ENCODE data around the gene ABCG5.

The ABCG5 gene

GRCh38 chr2:43787895-43788294 is 50.7 kb downstream of the ABCG5 start:
- Histone ChIP-seq H3K27ac (ENCODE audit: low read depth, low read length, severe bottlenecking) (no peak overlapping the region), H3K36me3 (ENCODE audit: control insufficient read depth, insufficient read depth, low read length) (no peaks in the 10 kb centered on the region), H3K4me1 (ENCODE audit: control insufficient read depth, insufficient read depth, low read length, poor library complexity, severe bottlenecking) (no peaks in the 10 kb centered on the region), H3K4me3 (ENCODE audit: extremely low read depth, insufficient read depth, low read length, poor library complexity, severe bottlenecking) (no peak overlapping the region), H3K9me3 (ENCODE audit: control insufficient read depth, low read length) (no peaks in the 10 kb centered on the region)

DNA sequence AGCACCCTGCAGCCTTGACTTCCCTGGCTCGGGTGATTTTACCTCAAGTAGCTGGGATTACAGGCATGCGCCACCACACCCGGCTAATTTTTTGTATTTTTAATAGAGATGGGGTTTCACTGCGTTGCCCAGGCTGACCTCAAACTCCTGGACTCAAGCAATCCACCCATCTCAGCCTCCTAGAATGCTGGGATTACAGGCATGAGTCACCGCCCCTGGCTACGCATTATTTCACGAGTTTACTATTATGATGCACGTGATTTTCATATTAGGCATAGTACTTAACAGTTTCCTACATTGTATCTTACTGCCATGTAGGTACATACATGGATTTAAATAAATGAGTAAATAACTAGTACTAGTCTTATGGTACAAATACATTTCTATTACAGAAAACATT is 60.4 kb downstream of the ABCG5 start:
- no peaks in the 10 kb centered on the region for H3K36me3 ChIP-seq (ENCODE audit: control insufficient read depth, insufficient read depth, low read length)
- 88 to 89% methylated on average over 3 to 4 of the region's 8 CpGs for WGBS, 2 experiments (ENCODE audit: insufficient coverage in 2 of 2)

GRCh38 chr2:43777306-43777926 is 61.2 kb downstream of the ABCG5 start:
- peaks cover 4% of the 10 kb centered on the region for H3K4me1 ChIP-seq (ENCODE audit: control insufficient read depth, insufficient read depth, low read length, poor library complexity, severe bottlenecking)
- H3K9me3 ChIP-seq (ENCODE audit: control insufficient read depth, low read length): no peaks in the 10 kb centered on the region
- no peaks in the 10 kb centered on the region for H3K36me3 ChIP-seq (ENCODE audit: control insufficient read depth, insufficient read depth, low read length)
- 94% methylated on average over 3 of the region's 8 CpGs for WGBS, 2 experiments (ENCODE audit: insufficient coverage in 2 of 2)
- no peak overlapping the region for H3K27ac ChIP-seq (ENCODE audit: low read depth, low read length, severe bottlenecking)
- no peak overlapping the region for H3K4me3 ChIP-seq (ENCODE audit: extremely low read depth, insufficient read depth, low read length, poor library complexity, severe bottlenecking)

More for the DNA sequence above, 60.4 kb downstream of the ABCG5 start:
- Histone ChIP-seq H3K4me1 (ENCODE audit: control insufficient read depth, insufficient read depth, low read length, poor library complexity, severe bottlenecking) (peaks cover 4% of the 10 kb centered on the region), H3K9me3 (ENCODE audit: control insufficient read depth, low read length) (no peaks in the 10 kb centered on the region), H3K27ac (ENCODE audit: low read depth, low read length, severe bottlenecking) (no peak overlapping the region), H3K4me3 (ENCODE audit: extremely low read depth, insufficient read depth, low read length, poor library complexity, severe bottlenecking) (no peak overlapping the region)

DNA sequence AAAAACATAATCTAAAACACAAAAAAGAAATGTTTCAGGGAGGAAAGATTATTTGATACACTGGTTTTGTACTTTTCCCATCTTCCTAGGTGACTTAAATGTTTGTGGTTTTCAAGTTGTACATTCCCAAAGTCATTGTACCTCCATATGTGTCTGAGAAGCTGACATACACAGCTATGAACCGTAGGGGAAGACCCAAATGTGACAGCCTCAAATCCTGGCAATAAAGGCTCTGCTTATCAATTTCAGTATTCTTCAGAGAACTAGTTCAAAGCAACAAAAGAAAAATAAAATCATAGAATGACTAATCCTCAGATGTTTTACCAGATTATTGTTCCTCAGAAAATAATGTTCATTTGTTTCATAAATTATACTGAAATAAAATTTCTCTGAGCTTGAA is 62.3 kb downstream of the ABCG5 start:
- 100% methylated on average over 1 of the region's 1 CpG; no CpG with 5 or more reads in 1 of the 2 experiments for WGBS, 2 experiments (ENCODE audit: insufficient coverage in 2 of 2)
- H3K4me3 ChIP-seq (ENCODE audit: extremely low read depth, insufficient read depth, low read length, poor library complexity, severe bottlenecking): no peak overlapping the region
- H3K27ac ChIP-seq (ENCODE audit: low read depth, low read length, severe bottlenecking): no peak overlapping the region
- H3K4me1 ChIP-seq (ENCODE audit: control insufficient read depth, insufficient read depth, low read length, poor library complexity, severe bottlenecking): peaks cover 4% of the 10 kb centered on the region
- H3K36me3 ChIP-seq (ENCODE audit: control insufficient read depth, insufficient read depth, low read length): no peaks in the 10 kb centered on the region
- H3K9me3 ChIP-seq (ENCODE audit: control insufficient read depth, low read length): no peaks in the 10 kb centered on the region

DNA sequence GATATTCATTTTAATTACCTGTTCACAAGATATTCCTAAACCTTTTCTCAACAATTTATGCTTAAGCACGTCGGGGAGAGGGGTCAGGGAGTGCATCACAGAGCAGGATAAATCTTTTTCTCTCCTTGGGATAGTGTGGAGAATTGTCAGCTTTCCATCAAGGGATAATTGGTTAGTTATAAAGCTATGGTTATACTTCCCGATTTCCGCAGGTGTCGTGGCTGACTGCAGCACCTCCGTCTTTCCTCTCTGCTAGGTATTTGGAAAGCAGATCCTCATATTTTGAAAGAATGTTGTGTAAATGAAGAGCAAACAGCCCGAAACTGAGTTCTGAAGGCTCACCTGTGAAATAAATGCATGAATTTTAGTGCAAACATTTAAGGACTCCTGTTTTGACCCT is 64.0 kb downstream of the ABCG5 start:
- H3K36me3 ChIP-seq (ENCODE audit: control insufficient read depth, insufficient read depth, low read length): no peaks in the 10 kb centered on the region
- H3K27ac ChIP-seq (ENCODE audit: low read depth, low read length, severe bottlenecking): no peak overlapping the region
- H3K4me1 ChIP-seq (ENCODE audit: control insufficient read depth, insufficient read depth, low read length, poor library complexity, severe bottlenecking): peaks cover 4% of the 10 kb centered on the region
- 71% methylated on average over 1 of the region's 7 CpGs; no CpG with 5 or more reads in 1 of the 2 experiments for WGBS, 2 experiments (ENCODE audit: insufficient coverage in 2 of 2)
- H3K4me3 ChIP-seq (ENCODE audit: extremely low read depth, insufficient read depth, low read length, poor library complexity, severe bottlenecking): peak overlapping the region; percentile 65
- H3K9me3 ChIP-seq (ENCODE audit: control insufficient read depth, low read length): no peaks in the 10 kb centered on the region

- Histone ChIP-seq H3K27ac (ENCODE audit: low read depth, low read length, severe bottlenecking) (peak within 1 kb of the TSS; percentile 79), H3K4me1 (ENCODE audit: control insufficient read depth, insufficient read depth, low read length, poor library complexity, severe bottlenecking) (peaks cover 4% of the 10 kb centered on the region), H3K36me3 (ENCODE audit: control insufficient read depth, insufficient read depth, low read length) (no peaks in the 10 kb centered on the region), H3K4me3 (ENCODE audit: extremely low read depth, insufficient read depth, low read length, poor library complexity, severe bottlenecking) (peak within 1 kb of the TSS; percentile 65), H3K9me3 (ENCODE audit: control insufficient read depth, low read length) (no peaks in the 10 kb centered on the region)
- WGBS, 2 experiments (ENCODE audit: insufficient coverage in 2 of 2): 0 to 1% methylated on average over 20 to 23 of the region's 31 CpGs
Measured at GRCh38 chr2:43773876-43774613, 64.6 kb downstream of the ABCG5 start, which contains the start of gene DYNC2LI1. TSS of gene DYNC2LI1 (plus strand) at chr2:43774039. CDS start at chr2:43774139, 100 bp downstream.

- Histone ChIP-seq H3K36me3 (ENCODE audit: control insufficient read depth, insufficient read depth, low read length) (no peaks in the 10 kb centered on the region), H3K4me1 (ENCODE audit: control insufficient read depth, insufficient read depth, low read length, poor library complexity, severe bottlenecking) (no peaks in the 10 kb centered on the region), H3K9me3 (ENCODE audit: control insufficient read depth, low read length) (no peaks in the 10 kb centered on the region), H3K4me3 (ENCODE audit: extremely low read depth, insufficient read depth, low read length, poor library complexity, severe bottlenecking) (no peak overlapping the region), H3K27ac (ENCODE audit: low read depth, low read length, severe bottlenecking) (no peak overlapping the region)
- 86 to 96% methylated on average over 3 to 4 of the region's 4 CpGs for whole genome bisulfite sequencing, 2 experiments (ENCODE audit: insufficient coverage in 2 of 2)
Measured at GRCh38 chr2:43766006-43766405, 72.6 kb downstream of the ABCG5 start.

- H3K4me1 ChIP-seq (ENCODE audit: control insufficient read depth, insufficient read depth, low read length, poor library complexity, severe bottlenecking): peaks cover 5% of the 10 kb centered on the region
- WGBS, 2 experiments (ENCODE audit: insufficient coverage in 2 of 2): 100% methylated on average over 1 of the region's 1 CpG; no CpG with 5 or more reads in 1 of the 2 experiments
Measured at GRCh38 chr2:43764086-43764705, 74.4 kb downstream of the ABCG5 start.

GRCh38 chr2:43763091-43763490 is 75.5 kb downstream of the ABCG5 start:
- Histone ChIP-seq H3K27ac (ENCODE audit: low read depth, low read length, severe bottlenecking) (no peak overlapping the region), H3K36me3 (ENCODE audit: control insufficient read depth, insufficient read depth, low read length) (no peaks in the 10 kb centered on the region), H3K4me3 (ENCODE audit: extremely low read depth, insufficient read depth, low read length, poor library complexity, severe bottlenecking) (no peak overlapping the region), H3K4me1 (ENCODE audit: control insufficient read depth, insufficient read depth, low read length, poor library complexity, severe bottlenecking) (peaks cover 14% of the 10 kb centered on the region), H3K9me3 (ENCODE audit: control insufficient read depth, low read length) (no peaks in the 10 kb centered on the region)
- 83 to 100% methylated on average over 1 of the region's 2 CpGs for WGBS, 2 experiments (ENCODE audit: insufficient coverage in 2 of 2)

More at GRCh38 chr2:43764086-43764705, 74.4 kb downstream of the ABCG5 start:
- Histone ChIP-seq H3K36me3 (ENCODE audit: control insufficient read depth, insufficient read depth, low read length) (no peaks in the 10 kb centered on the region), H3K27ac (ENCODE audit: low read depth, low read length, severe bottlenecking) (no peak overlapping the region), H3K9me3 (ENCODE audit: control insufficient read depth, low read length) (no peaks in the 10 kb centered on the region), H3K4me3 (ENCODE audit: extremely low read depth, insufficient read depth, low read length, poor library complexity, severe bottlenecking) (no peak overlapping the region)

All from mesodermal cell (in vitro differentiated cells).